ENCODE data around the gene DSCAM.

The DSCAM gene

DNA sequence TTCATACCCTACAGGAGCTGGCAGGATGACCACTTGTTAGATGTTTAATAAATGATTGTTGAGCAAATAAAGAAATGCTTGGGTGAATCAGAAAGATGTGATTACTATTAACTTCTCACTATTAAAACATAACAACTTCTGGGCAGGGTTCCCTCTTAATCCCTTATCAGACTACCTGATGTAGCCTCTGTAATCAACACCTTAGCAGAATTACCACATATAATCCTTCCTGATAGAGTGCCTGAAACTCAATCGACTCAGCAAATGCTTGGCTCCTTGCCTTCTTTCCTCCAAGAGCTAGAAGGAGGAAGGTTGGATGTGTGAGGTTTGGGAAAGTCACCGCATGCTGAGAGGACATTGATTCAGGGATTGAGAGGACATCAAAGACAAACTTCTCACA, 34.8 kb upstream of the DSCAM start:
- H3K4ac ChIP-seq (ENCODE audit: low read depth, low read length): no peak overlapping the region
- H3K36me3 ChIP-seq (ENCODE audit: control insufficient read depth, insufficient read depth, low read length): no peaks in the 10 kb centered on the region
- H3K79me1 ChIP-seq (ENCODE audit: low read length): no peaks in the 10 kb centered on the region
- no peak overlapping the region for H3K23ac ChIP-seq (ENCODE audit: low read length)
- H3K27ac ChIP-seq (ENCODE audit: low read depth, low read length): no peak overlapping the region
- no peak overlapping the region for H3K56ac ChIP-seq (ENCODE audit: low read length)
- H4K8ac ChIP-seq (ENCODE audit: low read depth, low read length): no peak overlapping the region
- no peak overlapping the region for H3K9ac ChIP-seq (ENCODE audit: low read length)
- no peak overlapping the region for H2BK120ac ChIP-seq (ENCODE audit: low read depth, low read length)
- no peak overlapping the region for H3K4me3 ChIP-seq (ENCODE audit: low read length)
- H2BK5ac ChIP-seq (ENCODE audit: low read length): no peak overlapping the region
- no CpG with 5 or more reads among the region's 2 CpGs for WGBS (ENCODE audit: extremely low coverage, insufficient coverage, low lambda C conversion rate)
- no peak overlapping the region for H3K18ac ChIP-seq (ENCODE audit: low read length)
- no peak overlapping the region for H4K5ac ChIP-seq (ENCODE audit: low read length)
- H2AK5ac ChIP-seq (ENCODE audit: low read length): no peak overlapping the region
- DNase-seq: peak; percentile 42
- H3K79me2 ChIP-seq (ENCODE audit: control insufficient read depth, insufficient read depth, low read length): no peaks in the 10 kb centered on the region
- H3K4me1 ChIP-seq (ENCODE audit: control insufficient read depth, low read depth, low read length): no peaks in the 10 kb centered on the region
- no peak overlapping the region for H2BK15ac ChIP-seq (replicated peaks; ENCODE audit: low read depth)
- H3K27me3 ChIP-seq (ENCODE audit: insufficient read depth, low read length, poor library complexity): no peaks in the 10 kb centered on the region
- H3K4me2 ChIP-seq (ENCODE audit: low read length): no peak overlapping the region

DNA sequence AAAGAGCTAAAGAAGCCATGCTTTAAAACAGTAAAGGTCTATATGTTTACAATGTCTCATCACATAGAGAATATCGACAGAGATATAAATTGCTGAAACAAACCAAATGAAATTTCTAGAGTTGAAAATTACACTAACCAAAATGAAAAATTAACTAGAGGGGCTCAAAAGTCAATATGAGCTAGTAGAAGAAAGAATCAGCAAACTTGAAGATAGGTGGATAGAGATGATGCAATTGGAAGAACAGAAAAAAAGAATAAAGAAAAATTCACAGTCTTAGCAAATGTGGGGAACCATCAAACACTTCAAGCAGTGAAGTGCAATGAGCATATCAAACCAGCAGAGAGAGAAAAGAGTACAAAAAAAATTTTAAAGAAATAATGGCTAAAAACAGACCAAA, 24.1 kb upstream of the DSCAM start:
- Histone ChIP-seq H2BK120ac (ENCODE audit: low read depth, low read length) (no peak overlapping the region), H2AK5ac (ENCODE audit: low read length) (no peak overlapping the region), H2BK5ac (ENCODE audit: low read length) (no peak overlapping the region), H3K4me1 (ENCODE audit: control insufficient read depth, low read depth, low read length) (no peaks in the 10 kb centered on the region), H3K4ac (ENCODE audit: low read depth, low read length) (no peak overlapping the region), H4K5ac (ENCODE audit: low read length) (no peak overlapping the region), H3K18ac (ENCODE audit: low read length) (no peak overlapping the region), H4K8ac (ENCODE audit: low read depth, low read length) (no peak overlapping the region), H3K79me1 (ENCODE audit: low read length) (no peaks in the 10 kb centered on the region), H3K9ac (ENCODE audit: low read length) (no peak overlapping the region), H3K4me2 (ENCODE audit: low read length) (no peak overlapping the region), H3K56ac (ENCODE audit: low read length) (no peak overlapping the region), H3K27me3 (ENCODE audit: insufficient read depth, low read length, poor library complexity) (no peaks in the 10 kb centered on the region), H3K23ac (ENCODE audit: low read length) (no peak overlapping the region), H3K79me2 (ENCODE audit: control insufficient read depth, insufficient read depth, low read length) (no peaks in the 10 kb centered on the region), H2BK15ac (replicated peaks; ENCODE audit: low read depth) (no peak overlapping the region), H3K36me3 (ENCODE audit: control insufficient read depth, insufficient read depth, low read length) (peaks cover 1% of the 10 kb centered on the region), H3K27ac (ENCODE audit: low read depth, low read length) (no peak overlapping the region), H3K4me3 (ENCODE audit: low read length) (no peak overlapping the region)
- DNase-seq: no peak
- WGBS (ENCODE audit: extremely low coverage, insufficient coverage, low lambda C conversion rate): no CpG with 5 or more reads among the region's 1 CpG

DNA sequence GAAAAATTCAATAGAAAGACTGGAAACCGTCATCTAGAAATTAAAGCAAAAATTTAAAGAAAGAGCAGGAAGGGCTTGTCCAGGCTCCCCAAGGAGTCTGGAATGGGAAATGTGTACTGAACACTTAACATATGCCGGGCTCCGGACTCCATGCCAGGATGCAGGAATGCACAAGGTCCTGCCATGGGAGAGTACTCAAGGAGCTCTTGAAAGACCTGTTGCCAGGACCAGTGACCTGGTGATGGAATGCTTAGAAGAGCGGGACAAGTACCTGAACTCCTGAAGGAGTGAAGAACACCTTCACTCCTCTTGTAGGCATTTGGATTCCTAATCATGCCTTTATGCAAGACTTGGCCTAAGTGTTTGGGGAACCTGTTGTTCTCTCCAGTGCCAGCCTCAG, 16.9 kb upstream of the DSCAM start:
- H3K4me1 ChIP-seq (ENCODE audit: control insufficient read depth, low read depth, low read length): no peaks in the 10 kb centered on the region
- no peak overlapping the region for H3K4me3 ChIP-seq (ENCODE audit: low read length)
- no peak overlapping the region for H4K8ac ChIP-seq (ENCODE audit: low read depth, low read length)
- no CpG with 5 or more reads among the region's 4 CpGs for WGBS (ENCODE audit: extremely low coverage, insufficient coverage, low lambda C conversion rate)
- H3K18ac ChIP-seq (ENCODE audit: low read length): no peak overlapping the region
- H2BK120ac ChIP-seq (ENCODE audit: low read depth, low read length): no peak overlapping the region
- no peak overlapping the region for H3K4ac ChIP-seq (ENCODE audit: low read depth, low read length)
- H3K79me2 ChIP-seq (ENCODE audit: control insufficient read depth, insufficient read depth, low read length): no peaks in the 10 kb centered on the region
- no peaks in the 10 kb centered on the region for H3K27me3 ChIP-seq (ENCODE audit: insufficient read depth, low read length, poor library complexity)
- no peak overlapping the region for H3K56ac ChIP-seq (ENCODE audit: low read length)
- H4K5ac ChIP-seq (ENCODE audit: low read length): no peak overlapping the region
- no peak overlapping the region for H2BK5ac ChIP-seq (ENCODE audit: low read length)
- no peak overlapping the region for H2AK5ac ChIP-seq (ENCODE audit: low read length)
- no peak overlapping the region for H3K27ac ChIP-seq (ENCODE audit: low read depth, low read length)
- no peak overlapping the region for H3K9ac ChIP-seq (ENCODE audit: low read length)
- no peak for DNase-seq
- no peak overlapping the region for H3K4me2 ChIP-seq (ENCODE audit: low read length)
- H2BK15ac ChIP-seq (replicated peaks; ENCODE audit: low read depth): no peak overlapping the region
- no peak overlapping the region for H3K23ac ChIP-seq (ENCODE audit: low read length)
- no peaks in the 10 kb centered on the region for H3K79me1 ChIP-seq (ENCODE audit: low read length)
- H3K36me3 ChIP-seq (ENCODE audit: control insufficient read depth, insufficient read depth, low read length): no peaks in the 10 kb centered on the region

DNA sequence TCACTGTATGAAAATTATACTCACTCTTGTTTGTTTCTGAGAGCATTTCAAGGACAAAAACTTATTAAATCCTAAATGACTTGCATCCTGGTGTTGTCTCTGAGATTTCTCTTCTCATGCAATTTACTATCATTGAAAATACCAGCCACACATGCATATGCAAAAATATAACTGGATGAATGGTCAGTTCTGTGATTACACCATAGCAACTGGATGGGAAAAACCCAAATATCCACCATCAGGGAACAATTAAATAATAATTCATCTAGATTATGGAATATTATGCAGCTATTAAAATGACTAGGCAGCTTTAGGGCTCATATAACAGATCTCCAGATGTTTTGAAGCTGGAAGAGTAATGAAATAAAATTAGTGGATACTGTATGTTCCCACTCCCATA, 11.6 kb upstream of the DSCAM start:
- no peak overlapping the region for H3K18ac ChIP-seq (ENCODE audit: low read length)
- H3K23ac ChIP-seq (ENCODE audit: low read length): no peak overlapping the region
- H2AK5ac ChIP-seq (ENCODE audit: low read length): no peak overlapping the region
- H3K56ac ChIP-seq (ENCODE audit: low read length): no peak overlapping the region
- H3K27ac ChIP-seq (ENCODE audit: low read depth, low read length): no peak overlapping the region
- no peak overlapping the region for H2BK5ac ChIP-seq (ENCODE audit: low read length)
- no peak overlapping the region for H3K4me3 ChIP-seq (ENCODE audit: low read length)
- no peak overlapping the region for H3K4ac ChIP-seq (ENCODE audit: low read depth, low read length)
- no peak overlapping the region for H2BK120ac ChIP-seq (ENCODE audit: low read depth, low read length)
- H3K4me1 ChIP-seq (ENCODE audit: control insufficient read depth, low read depth, low read length): no peaks in the 10 kb centered on the region
- H3K79me2 ChIP-seq (ENCODE audit: control insufficient read depth, insufficient read depth, low read length): no peaks in the 10 kb centered on the region
- no peaks in the 10 kb centered on the region for H3K27me3 ChIP-seq (ENCODE audit: insufficient read depth, low read length, poor library complexity)
- no peak overlapping the region for H4K8ac ChIP-seq (ENCODE audit: low read depth, low read length)
- no peaks in the 10 kb centered on the region for H3K36me3 ChIP-seq (ENCODE audit: control insufficient read depth, insufficient read depth, low read length)
- no peak overlapping the region for H4K5ac ChIP-seq (ENCODE audit: low read length)
- no peak overlapping the region for H2BK15ac ChIP-seq (replicated peaks; ENCODE audit: low read depth)
- H3K4me2 ChIP-seq (ENCODE audit: low read length): no peak overlapping the region
- no peaks in the 10 kb centered on the region for H3K79me1 ChIP-seq (ENCODE audit: low read length)
- no peak overlapping the region for H3K9ac ChIP-seq (ENCODE audit: low read length)
- no peak for DNase-seq

DNA sequence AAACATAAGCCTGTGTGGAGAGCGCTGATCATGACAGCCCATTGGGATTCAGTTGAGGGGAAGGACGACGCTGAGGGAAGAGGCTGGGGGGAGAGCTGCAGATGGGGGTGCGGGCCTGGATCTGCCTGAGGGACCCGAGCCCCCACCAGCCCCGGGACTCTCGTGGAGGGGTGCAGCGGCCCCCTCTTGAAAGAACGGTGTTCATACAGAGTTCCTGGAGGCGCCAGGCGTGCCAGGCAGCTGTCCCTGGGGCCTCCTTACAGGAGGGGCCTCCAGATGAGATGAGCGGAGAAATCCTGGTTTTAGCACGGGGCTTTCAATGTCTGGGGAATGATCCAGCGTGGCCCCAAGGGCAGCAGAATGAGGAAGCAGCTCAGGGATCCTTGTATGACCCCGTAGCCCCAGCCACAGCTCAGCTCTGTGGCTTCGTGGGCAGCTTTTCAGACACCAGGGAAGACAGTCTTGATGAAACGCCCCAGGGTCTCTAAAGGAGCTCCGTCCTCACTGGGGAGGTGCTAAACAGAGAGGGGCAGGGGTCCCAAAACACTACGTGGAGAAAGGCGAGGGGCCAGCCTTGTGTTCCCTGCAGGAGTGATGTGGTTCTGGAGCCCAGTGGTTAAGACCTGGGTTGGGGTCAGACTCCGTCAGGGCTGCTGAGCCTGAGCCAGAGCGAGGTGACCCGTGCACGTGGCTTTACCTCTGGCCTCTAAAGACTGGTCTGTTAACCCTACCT, 7.2 kb upstream of the DSCAM start:
- H2BK5ac ChIP-seq (ENCODE audit: low read length): no peak overlapping the region
- no peaks in the 10 kb centered on the region for H3K79me1 ChIP-seq (ENCODE audit: low read length)
- H3K4me2 ChIP-seq (ENCODE audit: low read length): no peak overlapping the region
- no peak overlapping the region for H3K27ac ChIP-seq (ENCODE audit: low read depth, low read length)
- no peak overlapping the region for H3K18ac ChIP-seq (ENCODE audit: low read length)
- no peak overlapping the region for H3K23ac ChIP-seq (ENCODE audit: low read length)
- H4K5ac ChIP-seq (ENCODE audit: low read length): no peak overlapping the region
- no peak overlapping the region for H3K4me3 ChIP-seq (ENCODE audit: low read length)
- no CpG with 5 or more reads among the region's 24 CpGs for WGBS (ENCODE audit: extremely low coverage, insufficient coverage, low lambda C conversion rate)
- H3K4ac ChIP-seq (ENCODE audit: low read depth, low read length): no peak overlapping the region
- H3K56ac ChIP-seq (ENCODE audit: low read length): no peak overlapping the region
- H3K9ac ChIP-seq (ENCODE audit: low read length): no peak overlapping the region
- H3K79me2 ChIP-seq (ENCODE audit: control insufficient read depth, insufficient read depth, low read length): no peaks in the 10 kb centered on the region
- H3K27me3 ChIP-seq (ENCODE audit: insufficient read depth, low read length, poor library complexity): no peaks in the 10 kb centered on the region
- H2BK120ac ChIP-seq (ENCODE audit: low read depth, low read length): no peak overlapping the region
- no peaks in the 10 kb centered on the region for H3K4me1 ChIP-seq (ENCODE audit: control insufficient read depth, low read depth, low read length)
- H2BK15ac ChIP-seq (replicated peaks; ENCODE audit: low read depth): no peak overlapping the region
- H4K8ac ChIP-seq (ENCODE audit: low read depth, low read length): no peak overlapping the region
- DNase-seq: no peak
- H2AK5ac ChIP-seq (ENCODE audit: low read length): no peak overlapping the region
- H3K36me3 ChIP-seq (ENCODE audit: control insufficient read depth, insufficient read depth, low read length): no peaks in the 10 kb centered on the region

DNA sequence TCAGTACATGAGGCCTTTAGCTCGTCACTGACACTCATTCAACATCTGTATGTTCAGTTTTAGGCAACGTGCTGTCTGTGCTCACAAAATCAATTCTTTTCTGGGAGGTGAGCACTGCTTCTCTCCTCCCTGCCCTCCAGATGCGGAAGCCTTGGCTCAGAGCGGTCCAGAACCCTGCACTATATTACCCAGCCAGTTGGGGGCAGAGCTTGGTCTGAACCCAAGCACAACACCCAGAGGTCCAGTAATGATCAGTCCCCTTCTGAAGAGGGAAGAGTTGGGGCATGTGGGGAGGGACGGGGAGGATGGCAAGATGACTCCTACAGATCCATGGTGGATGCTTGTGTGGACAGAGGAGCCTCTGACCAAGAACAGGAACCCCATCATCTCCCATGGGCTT, 5.6 kb upstream of the DSCAM start:
- Histone ChIP-seq H2BK15ac (replicated peaks; ENCODE audit: low read depth) (no peak overlapping the region), H2BK5ac (ENCODE audit: low read length) (no peak overlapping the region), H2AK5ac (ENCODE audit: low read length) (no peak overlapping the region), H3K27me3 (ENCODE audit: insufficient read depth, low read length, poor library complexity) (peaks cover 1% of the 10 kb centered on the region), H4K5ac (ENCODE audit: low read length) (no peak overlapping the region), H3K36me3 (ENCODE audit: control insufficient read depth, insufficient read depth, low read length) (no peaks in the 10 kb centered on the region), H3K4ac (ENCODE audit: low read depth, low read length) (no peak overlapping the region), H3K18ac (ENCODE audit: low read length) (no peak overlapping the region), H3K4me1 (ENCODE audit: control insufficient read depth, low read depth, low read length) (no peaks in the 10 kb centered on the region), H4K8ac (ENCODE audit: low read depth, low read length) (no peak overlapping the region), H3K79me2 (ENCODE audit: control insufficient read depth, insufficient read depth, low read length) (no peaks in the 10 kb centered on the region), H3K23ac (ENCODE audit: low read length) (no peak overlapping the region), H3K27ac (ENCODE audit: low read depth, low read length) (no peak overlapping the region), H3K4me2 (ENCODE audit: low read length) (no peak overlapping the region), H2BK120ac (ENCODE audit: low read depth, low read length) (no peak overlapping the region), H3K9ac (ENCODE audit: low read length) (no peak overlapping the region), H3K56ac (ENCODE audit: low read length) (no peak overlapping the region), H3K79me1 (ENCODE audit: low read length) (no peaks in the 10 kb centered on the region), H3K4me3 (ENCODE audit: low read length) (no peak overlapping the region)
- WGBS (ENCODE audit: extremely low coverage, insufficient coverage, low lambda C conversion rate): no CpG with 5 or more reads among the region's 5 CpGs
- DNase-seq: peak; percentile 19
